ENCODE measurements around the gene VPS50. TPM values are rescaled to one million over a fixed set of nuclear protein-coding genes. Genes with fewer than 3 reads are reported as not detected.

Gene VPS50
- 12.3 TPM for polyA plus RNA-seq (2013, experiment 1 of 4)
- 12.5 TPM for polyA plus RNA-seq (2013, experiment 2 of 4)
- polyA plus RNA-seq (2013, experiment 3 of 4): 11.1 TPM
- polyA plus RNA-seq (2013, experiment 4 of 4): 12.4 TPM

DNA sequence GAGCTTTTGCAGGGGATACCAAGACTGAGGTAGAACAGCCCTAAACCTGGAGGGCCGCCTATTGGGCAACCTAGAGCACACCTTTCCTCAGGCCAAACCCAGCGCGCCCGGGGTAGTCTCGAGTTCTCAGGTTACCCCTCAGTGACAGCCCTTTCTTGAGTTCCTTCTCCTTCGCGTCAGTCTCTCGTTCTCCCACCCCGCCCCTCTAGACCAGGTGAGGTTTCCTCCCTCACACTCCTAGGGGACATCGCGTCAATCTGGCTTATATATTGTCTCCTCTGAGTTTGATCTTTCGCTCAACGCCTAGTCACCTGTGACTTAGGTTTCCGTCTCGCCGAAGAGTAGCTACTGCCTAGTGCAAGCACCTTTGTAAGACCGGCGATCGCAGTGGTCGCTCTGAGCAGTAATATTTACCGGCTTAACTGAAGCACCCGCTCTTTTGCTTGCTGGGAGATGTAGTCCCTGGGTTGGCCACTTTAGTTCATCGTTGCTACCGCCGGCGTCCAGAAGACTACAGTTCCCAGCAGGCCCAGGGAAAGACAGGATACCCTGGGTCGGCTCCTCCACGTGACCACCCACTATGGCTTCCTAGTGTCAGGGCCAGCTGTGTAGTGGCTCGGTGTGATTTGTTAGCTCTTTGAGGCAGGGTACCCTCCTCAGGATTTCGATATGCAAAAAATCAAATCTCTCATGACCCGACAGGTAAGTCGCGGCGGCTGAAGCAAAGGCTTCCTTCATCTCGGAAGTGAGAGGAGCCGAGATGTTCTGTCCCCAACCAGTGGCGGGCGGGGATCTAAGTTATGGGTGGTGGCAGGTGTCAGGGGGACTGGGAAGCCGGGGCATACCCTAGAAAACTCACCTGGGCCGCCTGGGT, at the start of gene VPS50:
Gene VPS50 (plus strand): TSS at position 568 of the 874 bp plus-strand sequence. CDS start 102 bp downstream, at position 670.
- peak within 1 kb of the TSS; percentile 26 for H3K27ac ChIP-seq (ENCODE audit: insufficient read depth, low read depth, low read length, poor library complexity, severe bottlenecking)
- H3K27me3 ChIP-seq (ENCODE audit: control insufficient read depth, insufficient read depth, low read length, poor library complexity, severe bottlenecking): peaks cover 11% of the 10 kb centered on the region
- WGBS, 2 experiments: 0 to 1% methylated on average over 40 of the region's 40 CpGs
- H3K9me3 ChIP-seq (ENCODE audit: control insufficient read depth, low read length): no peaks in the 10 kb centered on the region
- peak within 1 kb of the TSS; percentile 92 for H3K4me3 ChIP-seq (ENCODE audit: insufficient read depth, low read depth, low read length)
- H3K4me1 ChIP-seq (ENCODE audit: control insufficient read depth, insufficient read depth, low read length): peaks cover 3% of the 10 kb centered on the region
- no peaks in the 10 kb centered on the region for H3K36me3 ChIP-seq (ENCODE audit: control insufficient read depth, insufficient read depth, low read length)

DNA sequence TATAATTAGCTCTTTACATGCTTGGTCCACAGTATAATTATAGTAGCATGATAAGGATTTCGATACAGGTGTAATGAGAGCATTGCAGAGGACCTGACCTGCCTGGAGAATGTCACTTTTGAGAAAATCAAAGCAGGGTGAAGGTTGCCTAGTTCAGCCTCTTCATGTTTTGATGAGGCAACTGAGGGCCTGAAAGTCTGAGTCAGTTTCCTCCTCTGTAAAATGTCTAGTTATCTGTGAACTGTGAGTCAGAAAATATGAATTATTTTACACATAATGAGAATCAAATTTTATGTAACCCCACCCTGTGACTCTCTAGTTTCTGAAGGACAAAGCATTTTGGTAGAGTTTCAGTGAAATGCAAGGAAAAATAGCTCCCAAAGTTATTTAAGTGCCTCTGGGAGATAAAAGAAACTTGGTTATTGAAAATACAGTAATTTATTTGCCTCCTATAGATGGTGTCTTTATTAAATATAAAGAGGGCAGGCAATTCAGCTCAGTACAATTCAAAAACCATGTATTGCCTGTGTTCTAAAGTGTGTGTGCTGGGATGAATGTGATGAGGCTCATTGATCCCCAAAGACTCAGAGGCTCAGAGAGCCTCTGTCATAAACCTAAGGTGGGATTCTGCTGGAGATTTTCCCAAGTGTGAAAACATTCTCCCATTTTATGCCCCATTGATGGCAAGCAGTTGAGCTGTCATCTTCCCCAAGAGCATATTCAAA, 46.7 kb upstream of the VPS50 start:
- Histone ChIP-seq H3K4me3 (ENCODE audit: insufficient read depth, low read depth, low read length) (no peak overlapping the region), H3K36me3 (ENCODE audit: control insufficient read depth, insufficient read depth, low read length) (no peaks in the 10 kb centered on the region), H3K27ac (ENCODE audit: insufficient read depth, low read depth, low read length, poor library complexity, severe bottlenecking) (no peak overlapping the region), H3K27me3 (ENCODE audit: control insufficient read depth, insufficient read depth, low read length, poor library complexity, severe bottlenecking) (peaks cover 7% of the 10 kb centered on the region), H3K4me1 (ENCODE audit: control insufficient read depth, insufficient read depth, low read length) (no peaks in the 10 kb centered on the region), H3K9me3 (ENCODE audit: control insufficient read depth, low read length) (no peaks in the 10 kb centered on the region)
- 39 to 58% methylated on average over 1 of the region's 1 CpG for WGBS, 2 experiments

DNA sequence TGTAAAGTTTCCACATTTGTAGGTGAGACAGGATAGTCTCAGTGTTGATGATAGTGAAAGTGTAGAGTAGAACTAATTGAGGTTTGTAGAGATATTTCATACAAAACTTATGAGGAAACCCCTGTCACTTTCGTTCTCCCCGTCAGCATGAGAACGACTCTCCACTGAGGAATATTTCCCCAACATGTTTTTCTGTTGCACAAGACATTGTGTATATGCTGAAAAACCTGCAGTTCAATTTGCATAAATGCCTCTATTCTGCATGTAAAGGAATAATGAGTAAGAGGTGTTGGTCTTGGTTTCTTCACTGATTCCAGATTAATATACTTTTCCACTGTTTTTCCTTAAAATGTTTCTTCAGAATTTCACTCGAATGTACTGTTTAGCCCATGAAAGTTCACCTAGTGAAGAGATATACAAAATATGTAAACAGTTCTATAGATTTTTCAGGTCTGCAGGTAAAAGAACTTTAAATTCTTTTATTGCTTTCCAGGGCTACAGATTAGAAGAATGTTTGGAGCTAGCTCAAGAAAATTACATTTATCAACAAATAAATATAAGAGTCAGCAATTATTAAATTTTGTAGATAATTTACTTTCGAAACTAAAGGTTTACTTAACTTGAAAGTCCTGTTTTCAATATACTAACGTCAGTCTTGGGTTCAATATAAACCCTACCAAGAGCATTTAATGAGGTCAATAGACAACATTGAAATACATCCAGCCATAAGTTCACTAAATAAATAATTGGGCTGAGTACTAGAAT, 43.1 kb upstream of the VPS50 start:
- Histone ChIP-seq H3K27ac (ENCODE audit: insufficient read depth, low read depth, low read length, poor library complexity, severe bottlenecking) (no peak overlapping the region), H3K36me3 (ENCODE audit: control insufficient read depth, insufficient read depth, low read length) (no peaks in the 10 kb centered on the region), H3K4me3 (ENCODE audit: insufficient read depth, low read depth, low read length) (no peak overlapping the region), H3K4me1 (ENCODE audit: control insufficient read depth, insufficient read depth, low read length) (no peaks in the 10 kb centered on the region), H3K9me3 (ENCODE audit: control insufficient read depth, low read length) (no peaks in the 10 kb centered on the region), H3K27me3 (ENCODE audit: control insufficient read depth, insufficient read depth, low read length, poor library complexity, severe bottlenecking) (peaks cover 14% of the 10 kb centered on the region)
- 80 to 91% methylated on average over 4 to 6 of the region's 6 CpGs for WGBS, 2 experiments

DNA sequence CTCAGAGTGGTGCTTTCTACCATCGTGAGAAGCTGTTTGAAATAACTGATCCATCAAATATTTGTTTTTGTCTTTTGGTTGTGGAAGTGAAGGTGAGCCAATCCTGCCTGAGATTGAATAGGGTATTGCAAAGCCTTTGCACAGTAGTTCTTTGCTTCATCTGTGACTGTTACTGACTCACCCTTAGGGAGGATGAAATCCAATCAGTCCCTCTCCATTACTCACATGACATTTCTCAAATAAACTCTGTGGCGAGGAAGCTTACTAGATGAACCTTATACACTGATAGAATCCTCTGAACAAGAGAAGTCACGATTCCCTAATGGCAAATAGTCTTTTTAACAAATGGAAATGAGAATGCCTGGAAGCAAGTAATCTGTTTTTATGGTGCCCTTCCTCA, 37.8 kb upstream of the VPS50 start:
- H3K9me3 ChIP-seq (ENCODE audit: control insufficient read depth, low read length): no peaks in the 10 kb centered on the region
- H3K4me1 ChIP-seq (ENCODE audit: control insufficient read depth, insufficient read depth, low read length): no peaks in the 10 kb centered on the region
- no peaks in the 10 kb centered on the region for H3K36me3 ChIP-seq (ENCODE audit: control insufficient read depth, insufficient read depth, low read length)
- 77 to 78% methylated on average over 3 of the region's 3 CpGs for WGBS, 2 experiments
- no peak overlapping the region for H3K27ac ChIP-seq (ENCODE audit: insufficient read depth, low read depth, low read length, poor library complexity, severe bottlenecking)
- H3K27me3 ChIP-seq (ENCODE audit: control insufficient read depth, insufficient read depth, low read length, poor library complexity, severe bottlenecking): peaks cover 16% of the 10 kb centered on the region
- H3K4me3 ChIP-seq (ENCODE audit: insufficient read depth, low read depth, low read length): no peak overlapping the region

DNA sequence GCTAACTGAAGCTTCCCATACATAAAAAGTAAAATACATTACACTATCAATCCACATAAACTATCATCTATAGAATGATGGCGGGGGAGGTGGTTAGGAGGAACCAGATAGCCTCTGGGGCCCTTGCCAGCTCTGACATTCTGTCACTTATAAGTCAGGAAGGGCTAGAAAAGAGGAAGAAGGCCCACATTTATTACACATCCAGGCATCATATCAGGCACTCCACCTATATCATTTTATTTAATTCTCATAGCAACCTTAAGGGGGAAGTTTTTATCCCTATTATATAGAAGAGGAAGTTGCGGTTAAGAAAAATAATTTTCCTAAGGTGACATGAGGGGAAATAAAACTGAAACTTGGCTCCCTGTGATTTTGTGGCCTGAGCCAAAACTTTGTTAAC, 35.8 kb upstream of the VPS50 start:
- Histone ChIP-seq H3K36me3 (ENCODE audit: control insufficient read depth, insufficient read depth, low read length) (no peaks in the 10 kb centered on the region), H3K27ac (ENCODE audit: insufficient read depth, low read depth, low read length, poor library complexity, severe bottlenecking) (no peak overlapping the region), H3K27me3 (ENCODE audit: control insufficient read depth, insufficient read depth, low read length, poor library complexity, severe bottlenecking) (peaks cover 13% of the 10 kb centered on the region), H3K4me1 (ENCODE audit: control insufficient read depth, insufficient read depth, low read length) (no peaks in the 10 kb centered on the region), H3K4me3 (ENCODE audit: insufficient read depth, low read depth, low read length) (no peak overlapping the region), H3K9me3 (ENCODE audit: control insufficient read depth, low read length) (no peaks in the 10 kb centered on the region)
- 76% methylated on average over 2 of the region's 2 CpGs; no CpG with 5 or more reads in 1 of the 2 experiments for WGBS, 2 experiments

DNA sequence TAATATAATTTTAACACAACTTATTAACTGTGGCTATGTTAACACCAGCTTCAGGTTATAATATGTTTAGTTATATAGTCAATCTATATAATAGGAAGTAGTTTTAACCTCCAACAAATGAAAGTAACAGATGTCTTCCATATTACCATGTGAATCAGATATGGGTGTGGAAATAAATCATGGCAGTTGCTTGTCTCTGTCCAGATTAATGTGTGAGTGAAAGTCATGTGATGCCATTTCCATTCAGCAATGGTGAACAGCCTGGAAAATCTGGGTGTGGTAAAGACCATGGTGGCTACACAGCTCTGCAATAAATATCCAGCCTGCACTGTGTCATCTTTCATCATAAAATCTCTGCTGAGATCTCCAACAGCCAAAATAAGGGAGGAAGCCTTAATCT, 33.7 kb upstream of the VPS50 start:
- no peaks in the 10 kb centered on the region for H3K9me3 ChIP-seq (ENCODE audit: control insufficient read depth, low read length)
- no peaks in the 10 kb centered on the region for H3K36me3 ChIP-seq (ENCODE audit: control insufficient read depth, insufficient read depth, low read length)
- peaks cover 8% of the 10 kb centered on the region for H3K27me3 ChIP-seq (ENCODE audit: control insufficient read depth, insufficient read depth, low read length, poor library complexity, severe bottlenecking)
- no peak overlapping the region for H3K4me3 ChIP-seq (ENCODE audit: insufficient read depth, low read depth, low read length)
- H3K27ac ChIP-seq (ENCODE audit: insufficient read depth, low read depth, low read length, poor library complexity, severe bottlenecking): no peak overlapping the region
- H3K4me1 ChIP-seq (ENCODE audit: control insufficient read depth, insufficient read depth, low read length): no peaks in the 10 kb centered on the region

- WGBS, 2 experiments: 88 to 90% methylated on average over 5 of the region's 5 CpGs
- Histone ChIP-seq H3K4me3 (ENCODE audit: insufficient read depth, low read depth, low read length) (no peak overlapping the region), H3K9me3 (ENCODE audit: control insufficient read depth, low read length) (no peaks in the 10 kb centered on the region), H3K36me3 (ENCODE audit: control insufficient read depth, insufficient read depth, low read length) (no peaks in the 10 kb centered on the region), H3K4me1 (ENCODE audit: control insufficient read depth, insufficient read depth, low read length) (no peaks in the 10 kb centered on the region), H3K27me3 (ENCODE audit: control insufficient read depth, insufficient read depth, low read length, poor library complexity, severe bottlenecking) (peaks cover 19% of the 10 kb centered on the region), H3K27ac (ENCODE audit: insufficient read depth, low read depth, low read length, poor library complexity, severe bottlenecking) (no peak overlapping the region)
Measured at GRCh38 chr7:93202594-93203250, 29.4 kb upstream of the VPS50 start.

GRCh38 chr7:93203496-93203895, 28.7 kb upstream of the VPS50 start:
- peaks cover 19% of the 10 kb centered on the region for H3K27me3 ChIP-seq (ENCODE audit: control insufficient read depth, insufficient read depth, low read length, poor library complexity, severe bottlenecking)
- H3K4me3 ChIP-seq (ENCODE audit: insufficient read depth, low read depth, low read length): no peak overlapping the region
- 84 to 86% methylated on average over 3 of the region's 3 CpGs for WGBS, 2 experiments
- no peaks in the 10 kb centered on the region for H3K9me3 ChIP-seq (ENCODE audit: control insufficient read depth, low read length)
- H3K27ac ChIP-seq (ENCODE audit: insufficient read depth, low read depth, low read length, poor library complexity, severe bottlenecking): no peak overlapping the region
- no peaks in the 10 kb centered on the region for H3K36me3 ChIP-seq (ENCODE audit: control insufficient read depth, insufficient read depth, low read length)
- no peaks in the 10 kb centered on the region for H3K4me1 ChIP-seq (ENCODE audit: control insufficient read depth, insufficient read depth, low read length)

- peaks cover 13% of the 10 kb centered on the region for H3K27me3 ChIP-seq (ENCODE audit: control insufficient read depth, insufficient read depth, low read length, poor library complexity, severe bottlenecking)
Measured at GRCh38 chr7:93205046-93205445, 27.1 kb upstream of the VPS50 start.

More at GRCh38 chr7:93205046-93205445, 27.1 kb upstream of the VPS50 start:
- H3K27ac ChIP-seq (ENCODE audit: insufficient read depth, low read depth, low read length, poor library complexity, severe bottlenecking): no peak overlapping the region
- 54 to 69% methylated on average over 2 of the region's 2 CpGs for WGBS, 2 experiments
- H3K4me1 ChIP-seq (ENCODE audit: control insufficient read depth, insufficient read depth, low read length): no peaks in the 10 kb centered on the region
- H3K36me3 ChIP-seq (ENCODE audit: control insufficient read depth, insufficient read depth, low read length): no peaks in the 10 kb centered on the region
- no peak overlapping the region for H3K4me3 ChIP-seq (ENCODE audit: insufficient read depth, low read depth, low read length)
- H3K9me3 ChIP-seq (ENCODE audit: control insufficient read depth, low read length): no peaks in the 10 kb centered on the region
